Measurements from ENCODE around the gene MYO10. TPM values are rescaled to one million over a fixed set of nuclear protein-coding genes. Genes with fewer than 3 reads are reported as not detected.

Gene MYO10
- total and polyA plus RNA-seq, 2 donors (not counting 3 experiments of a cell fraction or from before 2014, with no cell fraction given) = 36.0 to 148 TPM

DNA sequence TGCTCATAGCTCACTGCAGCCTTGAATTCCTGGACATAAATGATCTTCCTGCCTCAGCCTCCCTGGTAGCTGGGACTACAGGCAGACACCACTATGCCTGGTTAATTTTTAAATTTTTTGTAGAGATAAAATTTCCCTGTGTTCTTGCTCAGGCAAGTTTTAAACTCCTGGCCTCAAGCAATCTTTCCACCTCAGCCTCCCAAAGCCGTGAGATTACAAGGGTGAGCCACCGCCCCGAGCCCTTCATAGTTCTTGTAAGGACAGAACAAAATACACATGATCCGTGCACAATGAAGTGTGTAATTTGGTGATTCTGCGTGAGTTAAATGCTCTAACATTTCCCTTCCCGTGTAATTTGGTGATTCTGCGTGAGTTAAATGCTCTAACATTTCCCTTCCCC is 27.7 kb upstream of the MYO10 start:
- H3K9ac ChIP-seq (replicated peaks; ENCODE audit: extremely low read depth, insufficient read depth, low read length) = no peak overlapping the region
- ChIA-PET CTCF (interaction anchor here (0.6 kb wide), 2 partner anchors 401 to 1147 kb away, joined by 3 read pairs; no protein-coding TSS in a partner anchor), POLR2A (no interaction called here)
- dilution Hi-C loops (cut with MboI; ENCODE audit: extremely low pct_ligation_motif_present, low sequenced_read_pairs) = no loop called here
- H3K27me3 ChIP-seq (ENCODE audit: control insufficient read depth in 2 of 2, insufficient read depth in 2 of 2, low read length in 2 of 2) = no peaks in the 10 kb centered on the region
- H3K27ac ChIP-seq (ENCODE audit: insufficient read depth, low read depth, low read length) = no peak overlapping the region
- no peak for FAIRE-seq
- H3K4me1 ChIP-seq (ENCODE audit: control insufficient read depth, extremely low read depth, insufficient read depth, low read length) = no peaks in the 10 kb centered on the region
- H3K9me3 ChIP-seq (replicated peaks; ENCODE audit: control insufficient read depth, insufficient read depth, low read length) = no peaks in the 10 kb centered on the region
- no peak overlapping the region for H3K4me2 ChIP-seq (ENCODE audit: insufficient read depth, low read length)
- H4K20me1 ChIP-seq (replicated peaks; ENCODE audit: control insufficient read depth, extremely low read depth, insufficient read depth, low read length) = no peaks in the 10 kb centered on the region
- intact Hi-C loops (cut with micrococcal nuclease) = no loop called here
- H3K4me3 ChIP-seq (replicated peaks in 1 of 3; ENCODE audit: insufficient read depth in 1 of 3, low read depth in 1 of 3, low read length in 3 of 3) = no peak overlapping the region
- no peaks in the 10 kb centered on the region for H3K9me1 ChIP-seq (replicated peaks; ENCODE audit: control insufficient read depth, extremely low read depth, insufficient read depth, low read length)
- no peaks in the 10 kb centered on the region for H3K36me3 ChIP-seq (ENCODE audit: control insufficient read depth in 2 of 2, extremely low read depth in 1 of 2, insufficient read depth in 2 of 2, low read length in 2 of 2)
- H3K79me2 ChIP-seq (ENCODE audit: control insufficient read depth, insufficient read depth, low read length) = no peaks in the 10 kb centered on the region
- no peak for DNase-seq (ENCODE audit: low read depth, low spot score)
- H2AFZ ChIP-seq (ENCODE audit: low read depth, low read length) = no peak overlapping the region
- TF ChIP-seq EZH2 (IDR thresholded peaks at IDR 0.05; ENCODE audit: borderline replicate concordance, low read depth, low read length, severe bottlenecking) (no peak), POLR2A (IDR thresholded peaks at IDR 0.05; ENCODE audit: low read depth, low read length) (no peak), POLR2AphosphoS5 (IDR thresholded peaks at IDR 0.05; ENCODE audit: insufficient read depth, low read depth, low read length) (no peak), FOS (IDR thresholded peaks at IDR 0.05; ENCODE audit: borderline replicate concordance, insufficient read depth, low read length) (no peak), JUN (IDR thresholded peaks at IDR 0.05; ENCODE audit: borderline replicate concordance, insufficient read depth, insufficient read length, low read depth) (no peak), GATA2 (IDR thresholded peaks at IDR 0.05; ENCODE audit: insufficient read depth, insufficient read length, low read depth, low read length) (no peak), MYC (IDR thresholded peaks at IDR 0.05; ENCODE audit: low read depth, low read length) (no peak)
- TF ChIP-seq, protein P1, sequence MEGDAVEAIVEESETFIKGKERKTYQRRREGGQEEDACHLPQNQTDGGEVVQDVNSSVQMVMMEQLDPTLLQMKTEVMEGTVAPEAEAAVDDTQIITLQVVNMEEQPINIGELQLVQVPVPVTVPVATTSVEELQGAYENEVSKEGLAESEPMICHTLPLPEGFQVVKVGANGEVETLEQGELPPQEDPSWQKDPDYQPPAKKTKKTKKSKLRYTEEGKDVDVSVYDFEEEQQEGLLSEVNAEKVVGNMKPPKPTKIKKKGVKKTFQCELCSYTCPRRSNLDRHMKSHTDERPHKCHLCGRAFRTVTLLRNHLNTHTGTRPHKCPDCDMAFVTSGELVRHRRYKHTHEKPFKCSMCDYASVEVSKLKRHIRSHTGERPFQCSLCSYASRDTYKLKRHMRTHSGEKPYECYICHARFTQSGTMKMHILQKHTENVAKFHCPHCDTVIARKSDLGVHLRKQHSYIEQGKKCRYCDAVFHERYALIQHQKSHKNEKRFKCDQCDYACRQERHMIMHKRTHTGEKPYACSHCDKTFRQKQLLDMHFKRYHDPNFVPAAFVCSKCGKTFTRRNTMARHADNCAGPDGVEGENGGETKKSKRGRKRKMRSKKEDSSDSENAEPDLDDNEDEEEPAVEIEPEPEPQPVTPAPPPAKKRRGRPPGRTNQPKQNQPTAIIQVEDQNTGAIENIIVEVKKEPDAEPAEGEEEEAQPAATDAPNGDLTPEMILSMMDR (IDR thresholded peaks at IDR 0.05; ENCODE audit: extremely low read depth in 1 of 2, insufficient read depth in 1 of 2, low read depth in 1 of 2, low read length in 2 of 2) = no peak
- TF ChIP-seq, protein P2, sequence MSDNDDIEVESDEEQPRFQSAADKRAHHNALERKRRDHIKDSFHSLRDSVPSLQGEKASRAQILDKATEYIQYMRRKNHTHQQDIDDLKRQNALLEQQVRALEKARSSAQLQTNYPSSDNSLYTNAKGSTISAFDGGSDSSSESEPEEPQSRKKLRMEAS (IDR thresholded peaks at IDR 0.05; ENCODE audit: insufficient read depth, insufficient read length) = no peak
- no TSS peak for BruUV-seq (replicated peaks)
